ENCODE data around the gene DGKI.

DGKI gene

GRCh38 chr7:137731436-137731835 is 115.3 kb downstream of the DGKI start (continued):
- TF ChIP-seq ZNF513 (tag by site-specific recombination; IDR thresholded peaks at IDR 0.05) (no peak), ZNF747 (tag by site-specific recombination; IDR thresholded peaks at IDR 0.05) (no peak), HIC1 (tag by site-specific recombination; IDR thresholded peaks at IDR 0.05) (no peak), ZNF138 (tag by site-specific recombination; IDR thresholded peaks at IDR 0.05; ENCODE audit: borderline replicate concordance) (no peak), EGR2 (tag by site-specific recombination; IDR thresholded peaks at IDR 0.05; ENCODE audit: low read depth) (no peak), ZBTB17 (tag by site-specific recombination; IDR thresholded peaks at IDR 0.05) (no peak), ZNF544 (tag by site-specific recombination; IDR thresholded peaks at IDR 0.05) (no peak)

GRCh38 chr7:137728426-137728825 is 118.3 kb downstream of the DGKI start:
- POLR2A ChIA-PET: no interaction called here
- TF ChIP-seq GLIS1 (tag by site-specific recombination; IDR thresholded peaks at IDR 0.05) (no peak), OVOL3 (tag by site-specific recombination; IDR thresholded peaks at IDR 0.05) (no peak), ZNF707 (tag by site-specific recombination; IDR thresholded peaks at IDR 0.05) (no peak), ZBTB49 (tag by site-specific recombination; IDR thresholded peaks at IDR 0.05; ENCODE audit: low read depth) (no peak), SETDB1 (IDR thresholded peaks at IDR 0.05; ENCODE audit: insufficient read length, low read length) (no peak), ZNF26 (tag by site-specific recombination; IDR thresholded peaks at IDR 0.05) (no peak), ZNF580 (tag by site-specific recombination; IDR thresholded peaks at IDR 0.05) (no peak), ZNF521 (tag by site-specific recombination; IDR thresholded peaks at IDR 0.05) (no peak), MEIS1 (CRISPR knock-in tag; IDR thresholded peaks at IDR 0.05; ENCODE audit: borderline replicate concordance) (no peak)
- H3K27ac ChIP-seq (ENCODE audit: extremely low read depth, low read depth, low read length): no peak overlapping the region
- H3K4me3 ChIP-seq (ENCODE audit: low read depth, low read length): no peak overlapping the region
- H3K4me1 ChIP-seq (ENCODE audit: control insufficient read depth, insufficient read depth, low read length): no peaks in the 10 kb centered on the region
- CTCF ChIA-PET: interaction anchor here (0.7 kb wide), 1 partner anchor 1617 kb away, joined by 3 read pairs; no protein-coding TSS in a partner anchor
- H3K36me3 ChIP-seq (ENCODE audit: control insufficient read depth in 2 of 2, insufficient read depth in 1 of 2, low read length in 2 of 2): no peaks in the 10 kb centered on the region
- H3K9me3 ChIP-seq (ENCODE audit: control insufficient read depth, insufficient read depth, low read depth, low read length): no peaks in the 10 kb centered on the region

GRCh38 chr7:137727413-137727812 is 119.4 kb downstream of the DGKI start:
- CTCF ChIA-PET: interaction anchor here (0.6 kb wide), 1 partner anchor 142 kb away, joined by 3 read pairs; no protein-coding TSS in a partner anchor
- TF ChIP-seq ZNF302 (tag by site-specific recombination; IDR thresholded peaks at IDR 0.05; ENCODE audit: low read depth) (no peak), ZBTB10 (tag by site-specific recombination; IDR thresholded peaks at IDR 0.05) (no peak), ZNF311 (tag by site-specific recombination; IDR thresholded peaks at IDR 0.05; ENCODE audit: borderline replicate concordance) (no peak), KLF10 (tag by site-specific recombination; IDR thresholded peaks at IDR 0.05) (no peak), ZNF580 (tag by site-specific recombination; IDR thresholded peaks at IDR 0.05) (no peak), ZNF514 (tag by site-specific recombination; IDR thresholded peaks at IDR 0.05) (no peak)

More at GRCh38 chr7:137727413-137727812, 119.4 kb downstream of the DGKI start:
- Histone ChIP-seq H3K4me1 (ENCODE audit: control insufficient read depth, insufficient read depth, low read length) (no peaks in the 10 kb centered on the region), H3K27ac (ENCODE audit: extremely low read depth, low read depth, low read length) (no peak overlapping the region), H3K36me3 (ENCODE audit: control insufficient read depth in 2 of 2, insufficient read depth in 1 of 2, low read length in 2 of 2) (no peaks in the 10 kb centered on the region), H3K9me3 (ENCODE audit: control insufficient read depth, insufficient read depth, low read depth, low read length) (no peaks in the 10 kb centered on the region), H3K4me3 (ENCODE audit: low read depth, low read length) (no peak overlapping the region)
- POLR2A ChIA-PET: no interaction called here
